Bronchial epithelial cell (primary cell): ENCODE measurements around the gene NFKBIB. TPM values are rescaled to one million over a fixed set of nuclear protein-coding genes. Genes with fewer than 3 reads are reported as not detected.

ENCODE experiments used
- DNase-seq: peaks from one replicate; pipeline ENCODE4 v3.0.0-alpha.2; 2010; ENCODE audit warnings: low read depth
- FAIRE-seq: peaks from 2 replicates; lab custom pipeline; 2011; peaks lifted over from hg19 to GRCh38; lab: Jason Lieb, UNC
- H3K27me3 ChIP-seq: 2 replicates; pipeline ENCODE4 v1.5.1; 2011; ENCODE audit warnings: low read length; ENCODE audit not compliant: control insufficient read depth, insufficient read depth
- H3K36me3 ChIP-seq: 2 replicates; pipeline ENCODE4 v1.5.1; 2011; ENCODE audit warnings: low read length; ENCODE audit not compliant: control insufficient read depth, insufficient read depth
- H3K4me3 ChIP-seq: 2 replicates; pipeline ENCODE4 v1.5.1; 2011; ENCODE audit warnings: mild to moderate bottlenecking, low read depth, low read length, control low read depth
- CTCF ChIP-seq: IDR thresholded peaks from 2 replicates; pipeline ENCODE4 v1.5.1; 2011; ENCODE audit warnings: mild to moderate bottlenecking, moderate library complexity, low read length, control low read depth, inconsistent platforms; ENCODE audit not compliant: insufficient read depth, severe bottlenecking
- total RNA-seq: library from RNA; depleted of rRNA; stranded (reverse); fragments of >200 nt; gene quantifications from 2 replicates; pipeline ENCODE4 v1.2.1, GENCODE V29; 2014

The NFKBIB gene
- total RNA-seq, 1 donor from 2014 or later = 23.2 TPM

- H3K36me3 ChIP-seq = no peaks in the 10 kb centered on the region
- FAIRE-seq (no peak), DNase-seq (no peak)
- H3K27me3 ChIP-seq = no peaks in the 10 kb centered on the region
- TF ChIP-seq CTCF = no peak
- H3K4me3 ChIP-seq = no peak overlapping the region
Observed at GRCh38 chr19:38913958-38914357, 14.2 kb downstream of the NFKBIB start.

- DNase-seq = no peak
- no peak for TF ChIP-seq CTCF
- Histone ChIP-seq H3K27me3 (no peaks in the 10 kb centered on the region), H3K36me3 (no peaks in the 10 kb centered on the region), H3K4me3 (no peak overlapping the region)
- no peak for FAIRE-seq
Observed at GRCh38 chr19:38915329-38916321, 15.9 kb downstream of the NFKBIB start.

GRCh38 chr19:38917516-38917915, 17.7 kb downstream of the NFKBIB start:
- H3K36me3 ChIP-seq = peaks cover 3% of the 10 kb centered on the region
- no peak overlapping the region for H3K4me3 ChIP-seq
- TF ChIP-seq CTCF = no peak
- no peaks in the 10 kb centered on the region for H3K27me3 ChIP-seq
- FAIRE-seq = no peak
- no peak for DNase-seq

- Histone ChIP-seq H3K27me3 (no peaks in the 10 kb centered on the region), H3K36me3 (peaks cover 3% of the 10 kb centered on the region), H3K4me3 (no peak overlapping the region)
- TF ChIP-seq CTCF = peak; percentile 46
- DNase-seq = no peak
- no peak for FAIRE-seq
Observed at GRCh38 chr19:38917921-38918491, 18.2 kb downstream of the NFKBIB start.

- FAIRE-seq = no peak
Observed at GRCh38 chr19:38918526-38918925, 18.8 kb downstream of the NFKBIB start.

More at GRCh38 chr19:38918526-38918925, 18.8 kb downstream of the NFKBIB start:
- DNase-seq = no peak
- no peak for TF ChIP-seq CTCF
- H3K36me3 ChIP-seq = peaks cover 3% of the 10 kb centered on the region
- no peak overlapping the region for H3K4me3 ChIP-seq
- no peaks in the 10 kb centered on the region for H3K27me3 ChIP-seq
